OCI-LY1 (cell line): ENCODE results near the gene CXADR.

Experiments
- EZH2 ChIP-seq: fragments of 200-600 bp; sonication (generic), shearing (Covaris generic); IDR thresholded peaks from 2 replicates; pipeline ENCODE4 v1.8.0; 2017; ENCODE audit warnings: borderline replicate concordance, mixed run types, mild to moderate bottlenecking, antibody characterized with exemption, low read length, moderate library complexity, mixed read lengths
- TF ChIP-seq, protein P1 (sequence below): fragments of 200-600 bp; sonication (generic), shearing (Covaris generic); IDR thresholded peaks from 2 replicates; pipeline ENCODE4 v1.5.1; 2017; ENCODE audit warnings: mild to moderate bottlenecking, antibody characterized with exemption, low read length, moderate library complexity, mixed read lengths

GRCh38 chr21:17631195-17631594 lies 118.4 kb downstream of the CXADR start:
- TF ChIP-seq, protein P1, sequence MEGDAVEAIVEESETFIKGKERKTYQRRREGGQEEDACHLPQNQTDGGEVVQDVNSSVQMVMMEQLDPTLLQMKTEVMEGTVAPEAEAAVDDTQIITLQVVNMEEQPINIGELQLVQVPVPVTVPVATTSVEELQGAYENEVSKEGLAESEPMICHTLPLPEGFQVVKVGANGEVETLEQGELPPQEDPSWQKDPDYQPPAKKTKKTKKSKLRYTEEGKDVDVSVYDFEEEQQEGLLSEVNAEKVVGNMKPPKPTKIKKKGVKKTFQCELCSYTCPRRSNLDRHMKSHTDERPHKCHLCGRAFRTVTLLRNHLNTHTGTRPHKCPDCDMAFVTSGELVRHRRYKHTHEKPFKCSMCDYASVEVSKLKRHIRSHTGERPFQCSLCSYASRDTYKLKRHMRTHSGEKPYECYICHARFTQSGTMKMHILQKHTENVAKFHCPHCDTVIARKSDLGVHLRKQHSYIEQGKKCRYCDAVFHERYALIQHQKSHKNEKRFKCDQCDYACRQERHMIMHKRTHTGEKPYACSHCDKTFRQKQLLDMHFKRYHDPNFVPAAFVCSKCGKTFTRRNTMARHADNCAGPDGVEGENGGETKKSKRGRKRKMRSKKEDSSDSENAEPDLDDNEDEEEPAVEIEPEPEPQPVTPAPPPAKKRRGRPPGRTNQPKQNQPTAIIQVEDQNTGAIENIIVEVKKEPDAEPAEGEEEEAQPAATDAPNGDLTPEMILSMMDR: no peak
- no peak for TF ChIP-seq EZH2
